ENCODE data around the gene SEMA3A.

Gene SEMA3A

GRCh38 chr7:83987764-83988163 lies 206.8 kb downstream of the SEMA3A start:
- no peak for FAIRE-seq

DNA sequence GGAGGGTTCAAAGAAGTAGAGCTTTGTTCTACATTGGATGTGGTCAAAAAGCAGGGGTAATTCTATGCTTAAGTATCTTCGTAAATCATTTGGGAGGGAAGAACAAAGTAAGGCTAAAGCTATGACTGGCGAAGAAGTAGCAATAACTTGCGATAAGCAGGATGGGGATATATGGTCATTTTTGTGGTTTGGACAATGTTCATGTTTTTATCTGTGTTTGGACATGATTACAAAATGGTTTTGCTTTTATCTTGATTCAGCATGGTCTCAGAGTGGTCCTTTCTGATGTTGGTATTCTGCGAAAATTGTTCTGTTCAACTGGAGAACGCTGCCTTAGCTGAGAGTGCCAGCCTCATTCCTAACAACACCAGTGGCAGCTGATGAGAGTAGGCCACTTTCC lies 208.8 kb downstream of the SEMA3A start:
- no peak for FAIRE-seq

DNA sequence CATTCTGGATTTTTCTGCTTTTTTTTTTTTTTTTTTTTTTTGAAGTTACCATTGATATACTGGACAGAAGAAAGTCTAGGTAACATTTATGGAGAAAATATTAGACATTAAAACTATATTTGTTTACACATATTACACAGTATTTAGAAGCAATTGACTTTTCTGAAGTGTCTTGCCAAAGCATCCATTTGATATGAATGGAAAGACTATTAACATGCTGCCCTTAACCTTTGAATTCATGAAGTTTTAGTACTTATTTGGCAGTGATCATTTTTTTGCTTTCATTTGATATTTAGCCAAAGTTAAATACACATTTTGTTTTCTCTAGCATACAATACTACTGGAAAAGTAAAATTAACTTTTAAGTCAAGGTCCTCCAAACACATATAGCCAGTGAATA lies 210.0 kb downstream of the SEMA3A start:
- no peak for FAIRE-seq

DNA sequence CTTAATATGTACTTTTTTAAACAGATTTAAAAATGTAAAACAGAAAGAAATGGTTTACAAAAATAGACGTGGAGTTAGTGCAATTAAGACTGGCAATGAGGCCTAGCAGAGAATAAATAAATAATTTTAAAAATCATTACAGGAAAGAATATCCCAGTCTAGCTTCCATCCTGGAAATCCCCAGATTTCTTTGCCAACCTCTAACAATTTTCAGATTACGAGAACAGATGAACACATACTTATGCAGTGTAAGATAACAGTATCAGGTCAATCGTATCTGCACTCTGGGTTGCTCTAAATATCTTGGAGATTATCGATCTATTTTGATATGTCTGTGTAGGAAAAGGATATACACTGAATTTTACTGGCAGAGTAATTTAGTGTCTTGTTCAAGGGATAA lies 210.5 kb downstream of the SEMA3A start:
- FAIRE-seq, result no peak

DNA sequence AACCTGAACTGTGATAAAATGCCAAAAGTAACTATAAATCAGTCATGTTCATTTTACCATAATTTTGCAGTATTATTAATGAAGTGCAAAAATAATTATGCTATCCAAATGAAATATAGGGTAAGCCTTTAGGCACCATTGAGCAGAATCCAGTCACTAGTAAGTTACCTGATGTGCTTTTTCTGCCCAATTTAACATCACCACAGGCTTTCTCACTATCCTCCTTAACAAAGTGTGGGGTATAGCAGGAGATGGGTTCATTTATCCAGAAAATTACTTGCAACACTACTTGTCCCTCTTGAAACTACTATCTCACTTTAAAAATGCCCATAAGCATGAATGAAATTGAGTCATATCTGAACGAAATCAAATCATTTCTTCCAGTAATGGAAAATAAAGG lies 211.0 kb downstream of the SEMA3A start:
- no peak for FAIRE-seq

GRCh38 chr7:83976302-83976701 lies 218.3 kb downstream of the SEMA3A start:
- FAIRE-seq, result peak; percentile 78

DNA sequence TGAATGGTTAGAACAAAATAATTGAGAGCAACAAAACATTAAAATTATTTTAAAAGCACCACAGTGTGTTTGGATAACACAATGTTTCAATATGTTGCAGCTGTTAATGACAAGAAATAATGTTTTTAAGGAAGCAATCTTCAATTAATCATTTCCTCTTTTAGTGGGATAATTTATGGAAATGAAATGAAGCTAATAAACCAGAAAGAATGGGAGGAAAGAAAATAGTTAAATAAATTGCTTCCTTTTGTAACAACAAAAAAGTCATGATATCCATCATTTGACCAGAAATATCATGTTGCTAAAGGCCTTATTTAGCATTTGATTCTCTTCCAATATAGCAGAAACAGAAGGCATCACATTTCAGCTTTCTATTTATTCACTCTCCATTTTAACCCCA lies 224.5 kb downstream of the SEMA3A start:
- FAIRE-seq, result no peak

GRCh38 chr7:83964318-83964717 lies 230.3 kb downstream of the SEMA3A start:
- FAIRE-seq, result no peak

- no peak for FAIRE-seq
Observed at GRCh38 chr7:83957333-83957732, 237.3 kb downstream of the SEMA3A start.

GRCh38 chr7:83956104-83956503 lies 238.5 kb downstream of the SEMA3A start:
- FAIRE-seq, result no peak

GRCh38 chr7:83952236-83952635 lies 242.4 kb downstream of the SEMA3A start:
- FAIRE-seq, result no peak

- peak; percentile 13 for FAIRE-seq
Observed at GRCh38 chr7:83947260-83947659, 247.3 kb downstream of the SEMA3A start.

DNA sequence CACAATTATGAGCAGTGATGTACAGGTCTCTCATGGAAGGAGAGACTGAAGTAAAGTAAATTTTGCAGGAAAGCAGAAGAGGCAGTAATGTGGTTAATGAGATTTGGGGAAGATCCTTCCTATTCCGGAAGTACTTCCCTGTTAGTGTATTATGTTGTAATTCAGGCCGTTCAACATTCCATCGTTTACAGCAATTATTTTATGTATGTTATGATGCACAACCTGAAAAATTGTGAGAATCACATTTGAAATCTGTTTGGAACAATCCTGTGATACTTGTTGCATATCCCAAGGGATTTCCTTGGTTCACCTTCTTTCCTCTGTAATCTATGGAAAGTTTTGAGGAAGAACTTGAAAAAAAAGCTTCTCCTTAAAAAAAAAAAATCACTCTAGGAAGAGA lies 247.8 kb downstream of the SEMA3A start:
- no peak for FAIRE-seq

DNA sequence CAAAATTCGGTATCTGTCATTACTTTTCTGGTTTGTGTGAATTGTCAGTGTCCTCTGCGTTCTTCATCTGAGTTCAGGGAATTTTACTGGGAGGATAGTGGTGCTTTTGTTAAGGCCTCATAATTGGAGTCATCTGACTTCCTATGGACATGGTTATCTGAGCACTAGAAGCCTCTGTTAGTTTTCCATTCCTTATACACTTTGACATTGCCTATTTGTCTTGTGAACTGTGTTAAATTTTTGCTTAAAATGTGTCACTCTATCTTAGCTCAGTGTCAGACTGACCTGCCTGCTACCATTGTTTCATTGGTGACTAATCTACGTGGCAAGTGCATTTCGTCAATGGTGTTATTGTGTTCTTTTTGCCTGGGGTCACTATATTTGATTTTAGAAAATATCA lies 253.3 kb downstream of the SEMA3A start:
- no peak for FAIRE-seq

GRCh38 chr7:83937930-83938329 lies 256.7 kb downstream of the SEMA3A start:
- FAIRE-seq, result no peak

DNA sequence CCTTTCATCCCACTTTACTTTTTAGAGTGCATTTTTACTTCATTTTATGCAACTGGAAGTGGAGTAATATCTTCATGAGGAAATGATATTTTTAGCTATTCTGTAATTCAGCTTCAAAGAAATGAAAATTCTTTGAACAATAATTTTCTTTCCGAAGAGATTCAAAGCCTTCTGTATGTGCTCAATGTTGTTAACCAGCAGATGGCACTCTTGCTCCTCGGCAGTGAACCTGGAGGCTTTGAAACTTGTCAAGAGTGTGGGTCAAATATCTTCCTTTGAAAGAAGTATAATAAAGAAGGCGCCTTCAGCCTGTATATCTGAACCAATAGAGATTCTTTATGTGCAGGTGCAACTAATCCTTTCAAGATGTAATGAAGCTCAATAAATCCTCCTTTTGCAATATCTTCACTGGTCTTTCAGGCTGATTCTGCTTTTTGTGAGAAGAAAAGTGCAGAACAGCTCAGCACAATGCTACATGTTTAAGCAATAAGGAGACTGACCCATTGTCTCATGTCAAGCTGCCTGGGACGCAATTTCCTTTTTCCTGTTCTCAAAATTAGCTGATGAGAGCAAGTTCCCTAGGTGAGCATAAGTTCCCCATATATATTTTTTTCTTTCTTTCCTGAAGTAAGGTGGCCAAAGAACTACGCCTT lies 258.4 kb downstream of the SEMA3A start:
- FAIRE-seq, result peak; percentile 85

- peak; percentile 60 for FAIRE-seq
Observed at GRCh38 chr7:83934118-83934734, 260.4 kb downstream of the SEMA3A start.

DNA sequence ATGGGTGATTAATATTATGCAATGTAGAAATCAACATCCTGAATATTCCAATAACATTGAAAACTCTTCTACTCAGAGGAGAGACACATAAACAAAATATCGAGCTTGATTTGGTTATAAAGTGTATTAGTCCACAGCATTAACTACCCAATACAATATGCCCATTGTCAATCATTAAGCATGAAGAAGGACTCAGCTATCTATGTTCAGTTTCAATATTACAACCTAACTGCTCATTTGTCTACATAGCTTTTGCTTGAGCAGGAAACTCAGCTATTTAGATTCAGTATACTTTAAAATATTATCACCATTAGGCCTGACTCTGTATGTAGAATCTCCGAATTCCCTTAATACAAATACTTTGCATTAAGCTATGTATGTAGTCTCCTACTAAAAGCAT lies 262.6 kb downstream of the SEMA3A start:
- FAIRE-seq, result no peak

DNA sequence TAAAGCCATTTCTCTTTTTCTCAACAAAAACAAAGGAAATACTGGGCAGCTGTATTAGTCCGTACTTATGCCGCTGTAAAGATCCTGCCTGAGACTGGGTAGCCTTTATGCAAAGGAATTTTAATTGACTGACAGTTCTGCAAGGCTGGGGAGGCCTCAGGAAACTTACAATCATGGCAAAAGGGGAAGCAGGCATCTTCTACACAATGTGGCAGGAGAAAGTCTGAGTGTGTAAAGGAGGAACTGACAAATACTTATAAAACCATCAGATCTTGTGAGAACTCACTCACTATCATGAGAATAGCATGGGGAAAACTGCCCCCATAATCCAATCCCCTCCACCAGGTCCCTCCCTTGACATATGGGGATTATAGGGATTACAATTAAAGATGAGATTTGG lies 264.3 kb downstream of the SEMA3A start:
- FAIRE-seq, result no peak

GRCh38 chr7:83925860-83926259 lies 268.7 kb downstream of the SEMA3A start:
- FAIRE-seq, result no peak

DNA sequence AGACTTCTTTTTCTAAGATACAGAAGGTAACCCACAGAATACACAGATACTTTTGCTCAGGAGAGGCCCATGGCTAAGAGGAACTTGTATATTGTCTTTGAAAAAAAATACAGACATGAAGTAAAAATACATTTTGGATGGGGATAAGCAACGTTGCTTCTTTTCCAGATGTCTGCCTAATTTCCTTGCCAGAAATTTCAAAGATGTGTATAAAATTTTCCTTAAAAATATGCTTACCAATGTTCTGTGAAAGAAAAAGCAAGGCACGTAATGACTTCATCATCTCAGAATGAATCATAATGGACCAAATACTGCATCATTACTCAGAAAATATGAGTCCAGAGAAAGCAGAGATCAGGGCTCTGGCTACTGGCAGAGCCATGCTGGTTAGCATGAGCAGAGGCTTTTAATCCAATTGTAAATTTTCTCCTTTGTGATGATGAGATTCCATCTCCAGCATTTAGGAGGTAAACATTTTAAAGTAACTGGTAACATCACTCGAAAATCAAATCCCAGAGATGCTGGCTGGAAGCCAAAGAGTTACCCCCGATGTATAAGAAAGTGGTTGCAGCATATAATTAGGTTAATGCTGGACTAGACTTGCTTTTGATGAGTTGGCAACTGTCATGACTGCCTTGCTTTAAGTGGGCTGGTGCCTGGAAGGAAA lies 272.5 kb downstream of the SEMA3A start:
- no peak for FAIRE-seq

GRCh38 chr7:83921271-83921940 lies 273.2 kb downstream of the SEMA3A start:
- no peak for FAIRE-seq

DNA sequence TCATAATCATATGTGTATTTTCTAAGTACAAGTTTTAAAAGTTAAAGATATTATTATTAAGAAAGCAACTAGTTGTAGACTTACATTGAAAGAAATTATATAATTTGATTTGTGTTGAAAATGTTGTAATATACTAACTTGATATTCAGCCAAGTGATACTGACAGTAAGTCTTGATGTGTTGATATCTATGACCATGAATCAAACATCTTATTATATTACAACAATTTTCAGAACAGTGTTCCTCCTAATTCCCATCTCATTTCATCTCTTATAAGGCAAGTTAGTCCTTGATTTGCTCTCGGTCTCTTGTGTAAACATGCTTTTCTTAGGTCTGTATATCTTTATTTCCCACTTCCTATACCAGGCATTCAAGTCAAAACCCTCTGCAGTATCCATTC lies 276.4 kb downstream of the SEMA3A start:
- no peak for FAIRE-seq

DNA sequence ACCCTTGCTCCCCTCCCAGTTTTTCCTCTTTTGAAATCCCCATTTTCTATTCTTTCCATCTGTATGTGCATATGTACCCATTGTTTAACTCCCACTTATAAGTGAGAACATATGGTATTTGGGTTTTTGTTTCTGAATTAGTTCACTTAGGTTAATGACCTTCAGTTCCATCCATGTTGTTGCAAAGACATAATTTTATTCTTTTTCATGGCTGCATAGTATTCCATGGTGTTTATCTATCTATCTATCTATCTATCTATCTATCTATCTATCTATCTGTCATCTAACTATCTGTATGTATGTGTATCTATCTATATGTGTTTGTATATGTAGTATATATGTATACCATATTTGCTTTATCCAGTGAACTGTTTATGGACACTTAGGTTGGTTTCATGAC lies 281.4 kb downstream of the SEMA3A start:
- FAIRE-seq, result no peak

Data from TTC549 (cell line).